GM12892 (cell line): ENCODE measurements around the gene NPAS3.

Experiments used
- POLR2A ChIP-seq: IDR thresholded peaks from 2 replicates; pipeline ENCODE4 v1.6.1; 2011; ENCODE audit warnings: low read depth, low read length, control low read depth
- POLR2AphosphoS5 ChIP-seq: IDR thresholded peaks from 2 replicates; pipeline ENCODE4 v1.6.1; 2011; ENCODE audit warnings: low read depth, low read length, control low read depth
- TAF1 ChIP-seq: IDR thresholded peaks from 2 replicates; pipeline ENCODE4 v1.6.1; 2011; ENCODE audit warnings: low read depth, mild to moderate bottlenecking, control low read depth, low read length, borderline replicate concordance

DNA sequence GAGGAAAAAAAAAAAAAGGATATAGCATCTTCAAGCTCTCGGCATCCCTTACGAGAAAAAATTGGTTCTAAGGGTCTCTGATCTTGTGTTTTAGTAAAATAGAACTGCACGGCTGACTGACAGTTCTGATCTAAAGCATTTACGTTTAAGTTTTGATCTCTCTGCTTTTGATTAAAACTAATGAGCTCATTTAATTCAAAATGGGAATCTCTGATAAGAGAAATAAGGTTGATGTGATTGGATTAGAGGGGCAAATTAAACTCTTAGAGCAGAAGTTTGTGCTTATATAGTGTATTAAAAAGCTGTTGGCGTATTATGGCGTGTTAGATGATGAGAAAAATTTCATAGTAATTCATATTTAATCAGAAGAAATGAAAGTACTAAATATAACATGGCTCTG lies 794.6 kb downstream of the NPAS3 start:
- TF ChIP-seq POLR2A (no peak), POLR2AphosphoS5 (no peak), TAF1 (no peak)
